ENCODE results near the gene NXPH1. TPM values are rescaled to one million over a fixed set of nuclear protein-coding genes. Genes with fewer than 3 reads are reported as not detected.
A peak's percentile ranks its signal among the peaks of the same experiment; 100 is the strongest.

The NXPH1 gene
- total RNA-seq, 1 donor from 2014 or later: 3.8 TPM

DNA sequence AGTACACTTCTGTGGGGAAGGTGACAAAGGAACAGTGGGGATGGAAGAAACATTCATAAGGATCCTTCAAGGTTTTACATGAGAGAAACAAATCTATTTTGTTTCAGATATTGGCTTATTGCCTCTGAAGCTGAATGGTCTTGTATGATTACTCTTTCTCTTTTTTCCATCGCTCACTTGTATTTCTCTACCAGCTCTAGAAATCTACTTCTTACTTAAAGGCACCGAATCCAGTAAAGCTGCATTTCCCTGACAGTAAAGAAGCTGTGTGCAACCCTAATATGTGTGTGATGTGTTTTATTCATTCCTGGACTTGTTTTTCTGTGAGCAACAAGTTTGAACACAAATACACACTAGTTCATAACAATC, 45.2 kb upstream of the NXPH1 start:
- DNase-seq: no peak
- no peaks in the 10 kb centered on the region for H3K27me3 Mint-ChIP-seq (ENCODE audit: unreplicated experiment)

DNA sequence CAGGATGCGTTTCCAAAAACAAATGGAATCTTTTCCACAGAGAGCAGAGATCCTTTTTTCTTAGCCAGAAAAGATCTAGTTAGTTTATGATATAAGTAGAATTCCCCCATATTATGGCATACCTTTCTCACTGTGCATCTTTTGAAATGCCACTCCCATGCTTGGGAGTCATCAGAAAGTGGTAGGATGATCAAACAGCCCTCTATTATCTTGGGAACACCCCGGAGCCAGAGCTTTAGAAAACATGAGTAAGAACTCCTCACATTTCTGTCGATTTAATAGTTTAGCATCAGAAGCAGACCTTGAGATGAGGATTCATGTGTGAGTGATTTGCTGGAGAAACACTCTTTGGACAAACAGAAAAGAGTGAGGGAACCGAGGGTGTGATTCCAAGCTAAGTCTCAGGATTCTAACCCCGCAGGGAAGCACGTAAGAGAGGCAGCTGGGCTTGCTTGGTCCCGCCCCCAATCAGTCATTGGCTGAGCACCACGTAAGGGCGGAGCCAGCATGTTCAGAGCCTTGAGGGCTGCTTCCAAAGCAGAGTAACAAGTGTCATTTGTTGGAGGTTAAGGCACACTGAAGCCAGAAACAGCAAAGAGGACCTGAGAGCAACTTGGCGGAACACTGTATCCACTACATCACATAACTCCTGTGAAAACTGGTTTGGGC, 43.7 kb upstream of the NXPH1 start:
- Mint-ChIP-seq H3K4me3 (ENCODE audit: unreplicated experiment) (no peak overlapping the region), H3K27me3 (ENCODE audit: unreplicated experiment) (no peaks in the 10 kb centered on the region), H3K27ac (ENCODE audit: unreplicated experiment) (no peak overlapping the region), H3K36me3 (ENCODE audit: unreplicated experiment) (no peaks in the 10 kb centered on the region), H3K9me3 (ENCODE audit: unreplicated experiment) (peaks cover 1% of the 10 kb centered on the region), H3K4me1 (ENCODE audit: low read depth, unreplicated experiment) (peaks cover 11% of the 10 kb centered on the region)
- DNase-seq: peak; percentile 67
- TF ChIP-seq, protein P1, sequence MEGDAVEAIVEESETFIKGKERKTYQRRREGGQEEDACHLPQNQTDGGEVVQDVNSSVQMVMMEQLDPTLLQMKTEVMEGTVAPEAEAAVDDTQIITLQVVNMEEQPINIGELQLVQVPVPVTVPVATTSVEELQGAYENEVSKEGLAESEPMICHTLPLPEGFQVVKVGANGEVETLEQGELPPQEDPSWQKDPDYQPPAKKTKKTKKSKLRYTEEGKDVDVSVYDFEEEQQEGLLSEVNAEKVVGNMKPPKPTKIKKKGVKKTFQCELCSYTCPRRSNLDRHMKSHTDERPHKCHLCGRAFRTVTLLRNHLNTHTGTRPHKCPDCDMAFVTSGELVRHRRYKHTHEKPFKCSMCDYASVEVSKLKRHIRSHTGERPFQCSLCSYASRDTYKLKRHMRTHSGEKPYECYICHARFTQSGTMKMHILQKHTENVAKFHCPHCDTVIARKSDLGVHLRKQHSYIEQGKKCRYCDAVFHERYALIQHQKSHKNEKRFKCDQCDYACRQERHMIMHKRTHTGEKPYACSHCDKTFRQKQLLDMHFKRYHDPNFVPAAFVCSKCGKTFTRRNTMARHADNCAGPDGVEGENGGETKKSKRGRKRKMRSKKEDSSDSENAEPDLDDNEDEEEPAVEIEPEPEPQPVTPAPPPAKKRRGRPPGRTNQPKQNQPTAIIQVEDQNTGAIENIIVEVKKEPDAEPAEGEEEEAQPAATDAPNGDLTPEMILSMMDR (IDR thresholded peaks at IDR 0.05; ENCODE audit: partially characterized antibody, unreplicated experiment): no peak

More for the DNA sequence above, 45.2 kb upstream of the NXPH1 start:
- peaks cover 1% of the 10 kb centered on the region for H3K9me3 Mint-ChIP-seq (ENCODE audit: unreplicated experiment)
- no peaks in the 10 kb centered on the region for H3K36me3 Mint-ChIP-seq (ENCODE audit: unreplicated experiment)
- H3K4me1 Mint-ChIP-seq (ENCODE audit: low read depth, unreplicated experiment): peaks cover 11% of the 10 kb centered on the region
- H3K27ac Mint-ChIP-seq (ENCODE audit: unreplicated experiment): no peak overlapping the region
- no peak overlapping the region for H3K4me3 Mint-ChIP-seq (ENCODE audit: unreplicated experiment)
- TF ChIP-seq, protein P1 (IDR thresholded peaks at IDR 0.05; ENCODE audit: partially characterized antibody, unreplicated experiment): no peak

DNA sequence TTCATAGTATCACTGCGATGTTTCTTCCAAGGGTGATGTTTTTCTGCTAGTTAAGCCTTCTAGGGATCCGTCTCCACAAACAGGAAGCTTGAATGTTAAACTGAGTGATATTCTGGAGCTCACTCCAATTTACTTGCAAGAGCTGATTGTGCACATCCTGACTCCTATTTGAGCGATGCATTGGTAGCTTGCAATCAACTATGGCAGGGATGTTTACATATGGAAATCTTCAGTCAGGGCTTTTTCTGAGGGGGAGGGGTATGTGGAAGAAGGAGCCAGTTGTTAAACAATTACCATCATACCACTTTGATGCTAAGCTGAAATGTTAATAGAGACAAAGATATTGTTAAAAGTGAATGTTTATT, 43.2 kb upstream of the NXPH1 start:
- H3K9me3 Mint-ChIP-seq (ENCODE audit: unreplicated experiment): peaks cover 1% of the 10 kb centered on the region
- no peaks in the 10 kb centered on the region for H3K27me3 Mint-ChIP-seq (ENCODE audit: unreplicated experiment)
- no peaks in the 10 kb centered on the region for H3K36me3 Mint-ChIP-seq (ENCODE audit: unreplicated experiment)
- peaks cover 11% of the 10 kb centered on the region for H3K4me1 Mint-ChIP-seq (ENCODE audit: low read depth, unreplicated experiment)
- H3K4me3 Mint-ChIP-seq (ENCODE audit: unreplicated experiment): no peak overlapping the region
- no peak overlapping the region for H3K27ac Mint-ChIP-seq (ENCODE audit: unreplicated experiment)
- no peak for DNase-seq
- TF ChIP-seq, protein P1 (IDR thresholded peaks at IDR 0.05; ENCODE audit: partially characterized antibody, unreplicated experiment): no peak

DNA sequence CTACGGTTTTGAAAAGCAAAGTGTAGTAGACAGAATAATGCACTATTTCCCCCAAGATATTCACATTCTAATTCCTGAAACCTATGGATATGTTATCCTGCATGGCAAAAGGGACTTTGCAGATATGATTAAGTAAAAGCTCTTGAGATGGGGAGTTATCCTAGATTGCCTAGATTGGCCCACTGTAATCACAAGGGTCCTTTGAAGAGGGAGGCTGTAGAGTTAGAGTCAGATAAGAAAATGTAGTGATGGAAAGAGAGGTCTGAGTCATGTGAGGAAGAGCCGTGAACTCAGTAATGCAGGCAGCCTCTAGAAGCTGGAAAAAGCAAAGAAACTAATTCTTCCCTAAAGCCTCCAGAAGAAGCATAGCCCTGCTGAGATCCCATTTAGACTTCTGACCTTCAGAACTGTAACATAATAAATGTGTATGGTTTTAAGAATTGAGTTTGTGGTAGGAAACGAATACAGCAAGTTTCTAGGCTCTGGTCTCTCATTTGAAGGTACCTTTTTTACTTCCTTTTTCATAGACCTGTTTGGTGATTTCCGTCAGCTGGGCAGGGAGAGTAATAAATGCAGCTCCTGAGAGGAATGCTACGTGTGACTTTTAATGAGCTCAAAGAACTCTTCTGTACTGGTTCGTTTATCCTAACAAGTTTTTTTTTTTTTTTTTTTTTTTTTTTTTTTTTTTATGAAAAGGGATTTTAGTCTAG, 41.9 kb upstream of the NXPH1 start:
- Mint-ChIP-seq H3K36me3 (ENCODE audit: unreplicated experiment) (no peaks in the 10 kb centered on the region), H3K27ac (ENCODE audit: unreplicated experiment) (no peak overlapping the region), H3K9me3 (ENCODE audit: unreplicated experiment) (no peaks in the 10 kb centered on the region), H3K4me3 (ENCODE audit: unreplicated experiment) (no peak overlapping the region), H3K27me3 (ENCODE audit: unreplicated experiment) (no peaks in the 10 kb centered on the region), H3K4me1 (ENCODE audit: low read depth, unreplicated experiment) (peaks cover 11% of the 10 kb centered on the region)
- no peak for DNase-seq
- TF ChIP-seq, protein P1 (IDR thresholded peaks at IDR 0.05; ENCODE audit: partially characterized antibody, unreplicated experiment): no peak

DNA sequence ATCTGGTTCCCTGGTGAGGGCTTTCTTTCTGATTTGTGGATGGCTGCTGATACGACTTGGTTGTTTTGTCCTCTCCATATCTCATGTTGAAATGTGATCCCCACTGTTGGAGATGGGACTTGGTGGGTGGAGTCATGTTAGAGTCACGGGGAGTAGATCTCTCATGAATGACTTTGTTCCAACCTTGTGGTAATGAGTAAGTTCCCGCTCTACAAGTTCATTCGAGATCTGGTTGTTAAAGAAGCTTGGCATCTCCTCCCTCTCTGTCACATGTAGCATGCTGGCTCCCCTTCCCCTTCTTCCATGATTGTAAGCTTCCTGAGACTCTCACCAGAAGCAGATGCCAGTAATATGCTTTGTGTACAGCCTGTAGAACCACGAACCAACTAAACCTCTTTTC, 37.1 kb upstream of the NXPH1 start:
- H3K27ac Mint-ChIP-seq (ENCODE audit: unreplicated experiment): no peak overlapping the region
- H3K9me3 Mint-ChIP-seq (ENCODE audit: unreplicated experiment): peaks cover 2% of the 10 kb centered on the region
- no peak for DNase-seq
- TF ChIP-seq, protein P1 (IDR thresholded peaks at IDR 0.05; ENCODE audit: partially characterized antibody, unreplicated experiment): no peak
- no peak overlapping the region for H3K4me3 Mint-ChIP-seq (ENCODE audit: unreplicated experiment)
- H3K4me1 Mint-ChIP-seq (ENCODE audit: low read depth, unreplicated experiment): no peaks in the 10 kb centered on the region
- no peaks in the 10 kb centered on the region for H3K36me3 Mint-ChIP-seq (ENCODE audit: unreplicated experiment)
- no peaks in the 10 kb centered on the region for H3K27me3 Mint-ChIP-seq (ENCODE audit: unreplicated experiment)

Data from glutamatergic neuron (in vitro differentiated cells).